GM18519 (cell line): Measurements from ENCODE around the gene DSCAM.

Experiments used
- ATAC-seq: cut with Tn5 transposase; IDR thresholded peaks from one replicate; pipeline ENCODE4 v1.9.1; 2021; ENCODE audit warnings: mild to moderate bottlenecking, moderate library complexity; ENCODE audit not compliant: unreplicated experiment, low FRiP score

The DSCAM gene

GRCh38 chr21:39972976-39973770 lies 873.8 kb downstream of the DSCAM start:
- ATAC-seq: no peak

- ATAC-seq: no peak
Observed at GRCh38 chr21:39972471-39972870, 874.5 kb downstream of the DSCAM start.

- no peak for ATAC-seq
Observed at GRCh38 chr21:39971956-39972355, 875.0 kb downstream of the DSCAM start.

DNA sequence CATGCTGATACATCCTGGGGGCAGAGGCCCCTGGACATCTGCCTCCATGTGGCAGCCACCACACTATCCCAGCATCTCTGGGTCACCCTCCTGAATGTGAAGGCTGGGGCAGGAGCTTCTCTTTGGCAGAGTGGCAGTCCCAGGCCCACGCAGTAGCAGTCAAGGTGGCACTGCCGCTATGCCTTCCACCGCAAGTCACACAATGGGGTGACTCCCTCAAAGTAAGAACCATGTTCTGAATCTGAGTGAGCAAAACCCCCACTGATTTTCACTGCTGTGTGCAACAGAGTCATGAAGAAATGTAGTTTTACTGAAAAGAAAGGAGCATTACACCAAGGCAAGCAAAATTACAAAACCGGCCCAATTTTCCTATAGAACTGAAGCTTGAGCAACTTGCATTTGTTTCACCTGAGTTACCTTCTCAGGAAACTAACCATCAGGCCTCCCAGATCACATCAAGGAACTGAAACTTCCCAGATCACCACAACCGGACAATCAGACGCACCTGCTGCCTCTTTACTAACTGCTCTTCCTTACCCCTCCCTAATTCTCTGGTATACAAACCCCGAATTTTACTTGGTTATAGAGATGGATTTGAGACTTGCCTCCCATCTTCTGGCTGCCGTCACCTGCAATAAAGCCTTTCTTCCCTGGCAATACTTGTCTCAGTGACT lies 877.1 kb downstream of the DSCAM start:
- ATAC-seq: no peak

- ATAC-seq: no peak
Observed at GRCh38 chr21:39968010-39968409, 878.9 kb downstream of the DSCAM start.

GRCh38 chr21:39966786-39967185 lies 880.2 kb downstream of the DSCAM start:
- ATAC-seq: no peak

DNA sequence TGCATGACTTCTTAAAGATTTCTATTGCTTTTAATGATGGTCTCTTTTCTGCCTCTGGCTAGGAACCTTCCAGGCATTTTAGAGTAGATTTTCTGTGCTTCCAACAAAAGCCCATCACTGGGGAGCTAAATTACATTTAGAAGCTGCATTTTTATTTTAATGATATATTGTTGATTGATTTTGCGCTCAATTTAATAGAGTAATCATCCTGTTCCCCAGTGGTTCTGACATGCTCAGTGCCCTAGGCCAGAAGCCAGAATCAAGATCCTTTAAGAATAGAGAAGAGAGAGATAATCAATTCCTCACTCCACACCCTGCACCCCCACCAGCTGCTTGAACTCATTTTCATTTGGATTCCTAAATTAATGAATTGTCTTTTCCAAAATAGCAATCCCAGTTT lies 881.9 kb downstream of the DSCAM start:
- no peak for ATAC-seq

DNA sequence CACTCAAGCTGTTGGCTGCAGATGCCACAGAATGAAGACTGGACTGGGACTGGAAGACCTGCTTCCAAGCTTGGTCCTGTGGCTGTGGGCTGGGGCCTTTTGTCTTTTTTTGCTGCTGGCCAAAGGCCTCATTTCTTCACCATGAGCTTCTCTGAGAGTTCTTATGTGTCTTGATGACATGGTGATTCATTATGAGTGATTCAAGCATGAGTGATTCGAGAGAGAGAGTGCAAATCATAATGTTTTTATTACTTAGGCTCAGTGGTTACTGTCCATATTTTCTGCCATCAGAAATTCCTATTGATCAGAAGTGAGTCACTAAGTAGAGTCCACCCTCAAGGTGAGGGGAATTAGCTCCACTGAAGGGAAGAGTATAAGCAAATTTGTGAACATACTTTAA lies 885.7 kb downstream of the DSCAM start:
- no peak for ATAC-seq
